WI38 (cell line): ENCODE results near the gene CD4.

Experiments
- H3K4me3 ChIP-seq: 2 replicates; pipeline ENCODE4 v1.5.1; 2011; ENCODE audit warnings: low read depth, mild to moderate bottlenecking, control low read depth, low read length
- CTCF ChIP-seq: IDR thresholded peaks from 2 replicates; pipeline ENCODE4 v1.5.1; 2012; ENCODE audit warnings: low read depth, mild to moderate bottlenecking, control low read depth, low read length

The CD4 gene

GRCh38 chr12:6782119-6782518, 7.2 kb upstream of the CD4 start:
- no peak for TF ChIP-seq CTCF
- H3K4me3 ChIP-seq: no peak overlapping the region

- no peak for TF ChIP-seq CTCF
- H3K4me3 ChIP-seq: no peak overlapping the region
Measured at GRCh38 chr12:6782850-6783566, 6.3 kb upstream of the CD4 start.

GRCh38 chr12:6783828-6784227, 5.5 kb upstream of the CD4 start:
- H3K4me3 ChIP-seq: no peak overlapping the region
- TF ChIP-seq CTCF: no peak

- H3K4me3 ChIP-seq: no peak overlapping the region
- no peak for TF ChIP-seq CTCF
Measured at GRCh38 chr12:6784296-6784695, 5.0 kb upstream of the CD4 start.

- no peak overlapping the region for H3K4me3 ChIP-seq
- TF ChIP-seq CTCF: no peak
Measured at GRCh38 chr12:6784761-6785160, 4.6 kb upstream of the CD4 start.

- TF ChIP-seq CTCF: no peak
- H3K4me3 ChIP-seq: no peak overlapping the region
Measured at GRCh38 chr12:6786416-6787094, 2.8 kb upstream of the CD4 start.

GRCh38 chr12:6787309-6787708, 2.0 kb upstream of the CD4 start:
- TF ChIP-seq CTCF: no peak
- no peak overlapping the region for H3K4me3 ChIP-seq
